Neural cell (in vitro differentiated cells): ENCODE data around the gene PRKCQ. TPM values are rescaled to one million over a fixed set of nuclear protein-coding genes. Genes with fewer than 3 reads are reported as not detected.

Source experiments
- H2AFZ ChIP-seq: fragments of 200-600, 300-800 bp; sonication (generic), shearing (Covaris generic); 2 replicates; pipeline ENCODE4 v1.6.0; 2014; ENCODE audit warnings: low read depth, mild to moderate bottlenecking, antibody characterized with exemption, low read length, moderate library complexity
- H3F3A ChIP-seq: fragments of 200-600 bp; shearing (Covaris generic); 2 replicates; pipeline ENCODE4 v1.6.1; 2016; ENCODE audit warnings: mild to moderate bottlenecking, moderate library complexity, mixed read lengths, antibody characterized with exemption, low read length; ENCODE audit not compliant: insufficient read depth, poor library complexity, severe bottlenecking
- H3K27ac ChIP-seq: fragments of 200-600, 300-800 bp; sonication (generic), shearing (Covaris generic); 2 replicates; pipeline ENCODE4 v1.5.1; 2014; ENCODE audit warnings: mild to moderate bottlenecking, low read length, moderate library complexity
- H3K27me3 ChIP-seq: fragments of 300-800, 200-600 bp; sonication (generic), shearing (Covaris generic); 2 replicates; pipeline ENCODE4 v1.6.0; 2014; ENCODE audit warnings: mild to moderate bottlenecking, low read depth, low read length, moderate library complexity; ENCODE audit not compliant: insufficient read depth
- H3K36me3 ChIP-seq: fragments of 300-800, 200-600 bp; sonication (generic), shearing (Covaris generic); 2 replicates; pipeline ENCODE4 v1.5.1; 2014; ENCODE audit warnings: mild to moderate bottlenecking, antibody characterized with exemption, low read length, moderate library complexity; ENCODE audit not compliant: insufficient read depth
- H3K4me2 ChIP-seq: fragments of 300-800, 200-600 bp; sonication (generic), shearing (Covaris generic); 2 replicates; pipeline ENCODE4 v1.6.0; 2014; ENCODE audit warnings: mild to moderate bottlenecking, low read length
- H3K4me3 ChIP-seq: fragments of 300-800, 200-600 bp; sonication (generic), shearing (Covaris generic); 2 replicates; pipeline ENCODE4 v1.5.1; 2014; ENCODE audit warnings: mild to moderate bottlenecking, low read length, moderate library complexity
- H3K79me2 ChIP-seq: fragments of 200-600 bp; shearing (Covaris generic); replicated peaks from 2 replicates; pipeline ENCODE4 v1.6.0; 2014; ENCODE audit warnings: mild to moderate bottlenecking, low read length, moderate library complexity; ENCODE audit not compliant: insufficient read depth
- H3K9ac ChIP-seq: fragments of 300-800, 200-600 bp; sonication (generic), shearing (Covaris generic); 2 replicates; pipeline ENCODE4 v1.6.1; 2016; ENCODE audit warnings: mild to moderate bottlenecking, low read length, mixed read lengths
- H3K9me2 ChIP-seq: fragments of 200-600 bp; shearing (Covaris generic); 2 replicates; pipeline ENCODE4 v1.6.1; 2016; ENCODE audit warnings: mild to moderate bottlenecking, low read length, mixed read lengths; ENCODE audit not compliant: insufficient read depth
- H3K9me3 ChIP-seq: fragments of 200-600, 300-800 bp; sonication (generic), shearing (Covaris generic); 2 replicates; pipeline ENCODE4 v1.6.1; 2016; ENCODE audit warnings: mild to moderate bottlenecking, mixed run types, low read length, moderate library complexity, mixed read lengths
- H4K20me1 ChIP-seq: fragments of 200-600 bp; shearing (Covaris generic); 2 replicates; pipeline ENCODE4 v1.6.1; 2016; ENCODE audit warnings: mild to moderate bottlenecking, mixed run types; ENCODE audit not compliant: insufficient read depth
- CTCF ChIP-seq: fragments of 450-650 bp; IDR thresholded peaks from 2 replicates; pipeline ENCODE4 v1.5.1; 2014; ENCODE audit warnings: antibody characterized with exemption, mild to moderate bottlenecking, moderate library complexity; ENCODE audit not compliant: poor library complexity, severe bottlenecking
- EP300 ChIP-seq: fragments of 450-650 bp; conservative IDR thresholded peaks from 2 replicates; pipeline ENCODE4 v1.6.1; 2014; ENCODE audit warnings: antibody characterized with exemption, mild to moderate bottlenecking, moderate library complexity; ENCODE audit not compliant: poor library complexity, severe bottlenecking
- EZH2 ChIP-seq: fragments of 200-600, 300-800 bp; shearing (Covaris generic), sonication (generic); IDR thresholded peaks from 2 replicates; pipeline ENCODE4 v1.6.1; 2014; ENCODE audit warnings: antibody characterized with exemption, low read length, borderline replicate concordance, mild to moderate bottlenecking; ENCODE audit not compliant: insufficient read depth, poor library complexity, severe bottlenecking
- MXI1 ChIP-seq: fragments of 450-650 bp; conservative IDR thresholded peaks from 2 replicates; pipeline ENCODE4 v1.6.1; 2014; ENCODE audit warnings: antibody characterized with exemption, mild to moderate bottlenecking; ENCODE audit not compliant: poor library complexity, severe bottlenecking
- POLR2AphosphoS5 ChIP-seq: IDR thresholded peaks from 2 replicates; pipeline ENCODE4 v1.6.1; 2012
- RAD21 ChIP-seq: fragments of 450-650 bp; conservative IDR thresholded peaks from 2 replicates; pipeline ENCODE4 v1.6.1; 2014; ENCODE audit warnings: antibody characterized with exemption, mild to moderate bottlenecking, moderate library complexity
- SMC3 ChIP-seq: fragments of 450-650 bp; conservative IDR thresholded peaks from 2 replicates; pipeline ENCODE4 v1.6.1; 2014; ENCODE audit warnings: antibody characterized with exemption, mild to moderate bottlenecking, moderate library complexity; ENCODE audit not compliant: poor library complexity
- TAF1 ChIP-seq: IDR thresholded peaks from 2 replicates; pipeline ENCODE4 v1.6.1; 2012; ENCODE audit warnings: low read depth
- polyA minus RNA-seq: library from RNA; depleted of rRNA, polyadenylated mRNA; stranded (reverse); fragments of >200 nt; gene quantifications from 2 replicates; pipeline ENCODE4 v1.2.3, GENCODE V29; 2014
- polyA plus RNA-seq: library from polyadenylated mRNA; depleted of rRNA; stranded (reverse); fragments of >200 nt; gene quantifications from 2 replicates; pipeline ENCODE4 v1.2.3, GENCODE V29; 2014
- TF ChIP-seq, protein P1 (sequence below): IDR thresholded peaks from 2 replicates; pipeline ENCODE4 v1.6.1; 2012; ENCODE audit warnings: borderline replicate concordance

PRKCQ gene
- polyA plus RNA-seq = 0.26 and 0.61 TPM in 2 replicates
- polyA minus RNA-seq = 0.93 and 0.97 TPM in 2 replicates

GRCh38 chr10:6579904-6580278 is at the start of gene PRKCQ:
TSS of gene PRKCQ (minus strand) at chr10:6580276. CDS start at chr10:6515135, 65,141 bp downstream.
- Histone ChIP-seq H4K20me1 (no peaks in the 10 kb centered on the region), H3K79me2 (no peaks in the 10 kb centered on the region)

DNA sequence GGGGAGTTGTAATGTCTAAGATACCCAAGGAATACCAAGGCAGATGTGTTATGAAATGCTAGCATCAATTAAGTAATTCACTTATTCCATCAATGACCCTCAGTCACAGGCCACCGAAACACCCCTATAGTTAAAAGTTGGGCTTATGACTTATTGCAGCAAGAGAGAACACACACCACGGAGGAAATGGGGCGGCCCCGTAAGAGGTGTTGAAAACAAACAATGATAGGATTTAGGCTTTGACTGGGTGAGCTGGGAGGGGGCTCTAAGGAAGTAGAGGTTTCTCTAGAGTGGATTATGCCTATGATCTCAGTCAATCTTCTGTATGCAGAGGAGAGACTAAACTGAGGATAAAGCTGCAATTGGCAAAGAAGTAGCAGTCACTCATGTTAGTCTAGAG is 45.4 kb upstream of the PRKCQ start:
- H3K9ac ChIP-seq = no peak overlapping the region
- H3F3A ChIP-seq = no peaks in the 10 kb centered on the region
- no peaks in the 10 kb centered on the region for H3K9me3 ChIP-seq
- no peaks in the 10 kb centered on the region for H3K36me3 ChIP-seq
- H3K27me3 ChIP-seq = no peaks in the 10 kb centered on the region
- no peaks in the 10 kb centered on the region for H3K79me2 ChIP-seq
- no peaks in the 10 kb centered on the region for H3K9me2 ChIP-seq
- TF ChIP-seq CTCF (no peak), RAD21 (no peak), EP300 (no peak), SMC3 (no peak), EZH2 (no peak), POLR2AphosphoS5 (no peak), TAF1 (no peak), MXI1 (no peak)
- TF ChIP-seq, protein P1, sequence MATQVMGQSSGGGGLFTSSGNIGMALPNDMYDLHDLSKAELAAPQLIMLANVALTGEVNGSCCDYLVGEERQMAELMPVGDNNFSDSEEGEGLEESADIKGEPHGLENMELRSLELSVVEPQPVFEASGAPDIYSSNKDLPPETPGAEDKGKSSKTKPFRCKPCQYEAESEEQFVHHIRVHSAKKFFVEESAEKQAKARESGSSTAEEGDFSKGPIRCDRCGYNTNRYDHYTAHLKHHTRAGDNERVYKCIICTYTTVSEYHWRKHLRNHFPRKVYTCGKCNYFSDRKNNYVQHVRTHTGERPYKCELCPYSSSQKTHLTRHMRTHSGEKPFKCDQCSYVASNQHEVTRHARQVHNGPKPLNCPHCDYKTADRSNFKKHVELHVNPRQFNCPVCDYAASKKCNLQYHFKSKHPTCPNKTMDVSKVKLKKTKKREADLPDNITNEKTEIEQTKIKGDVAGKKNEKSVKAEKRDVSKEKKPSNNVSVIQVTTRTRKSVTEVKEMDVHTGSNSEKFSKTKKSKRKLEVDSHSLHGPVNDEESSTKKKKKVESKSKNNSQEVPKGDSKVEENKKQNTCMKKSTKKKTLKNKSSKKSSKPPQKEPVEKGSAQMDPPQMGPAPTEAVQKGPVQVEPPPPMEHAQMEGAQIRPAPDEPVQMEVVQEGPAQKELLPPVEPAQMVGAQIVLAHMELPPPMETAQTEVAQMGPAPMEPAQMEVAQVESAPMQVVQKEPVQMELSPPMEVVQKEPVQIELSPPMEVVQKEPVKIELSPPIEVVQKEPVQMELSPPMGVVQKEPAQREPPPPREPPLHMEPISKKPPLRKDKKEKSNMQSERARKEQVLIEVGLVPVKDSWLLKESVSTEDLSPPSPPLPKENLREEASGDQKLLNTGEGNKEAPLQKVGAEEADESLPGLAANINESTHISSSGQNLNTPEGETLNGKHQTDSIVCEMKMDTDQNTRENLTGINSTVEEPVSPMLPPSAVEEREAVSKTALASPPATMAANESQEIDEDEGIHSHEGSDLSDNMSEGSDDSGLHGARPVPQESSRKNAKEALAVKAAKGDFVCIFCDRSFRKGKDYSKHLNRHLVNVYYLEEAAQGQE = no peak
- no peaks in the 10 kb centered on the region for H4K20me1 ChIP-seq
- no peak overlapping the region for H3K4me2 ChIP-seq
- H3K4me3 ChIP-seq = no peak overlapping the region
- no peak overlapping the region for H2AFZ ChIP-seq
- H3K27ac ChIP-seq = no peak overlapping the region

More at GRCh38 chr10:6579904-6580278, at the start of gene PRKCQ:
- peaks cover 11% of the 10 kb centered on the region for H3K27me3 ChIP-seq
- no peaks in the 10 kb centered on the region for H3K9me2 ChIP-seq
- H3K9me3 ChIP-seq = peaks cover 4% of the 10 kb centered on the region
- no peak within 1 kb of the TSS for H3K27ac ChIP-seq
- peak within 1 kb of the TSS; percentile 25 for H2AFZ ChIP-seq
- peak within 1 kb of the TSS; percentile 57 for H3K9ac ChIP-seq
- peak within 1 kb of the TSS; percentile 32 for H3K4me2 ChIP-seq
- no peak for TF ChIP-seq SMC3
- TF ChIP-seq MXI1 = no peak
- TF ChIP-seq EP300 = no peak
- no peak for TF ChIP-seq TAF1
- TF ChIP-seq, protein P1 = no peak
- TF ChIP-seq RAD21 = no peak
- no peak for TF ChIP-seq CTCF
- no peak for TF ChIP-seq EZH2
- no peak for TF ChIP-seq POLR2AphosphoS5
- H3K4me3 ChIP-seq = peak within 1 kb of the TSS; percentile 74
- no peaks in the 10 kb centered on the region for H3F3A ChIP-seq
- no peaks in the 10 kb centered on the region for H3K36me3 ChIP-seq
